ENCODE data around the gene CSNK2A1. TPM values are rescaled to one million over a fixed set of nuclear protein-coding genes. Genes with fewer than 3 reads are reported as not detected.
A peak's percentile ranks its signal among the peaks of the same experiment; 100 is the strongest.

The CSNK2A1 gene
- total RNA-seq, 1 experiment from 2014 or later: 229 TPM

DNA sequence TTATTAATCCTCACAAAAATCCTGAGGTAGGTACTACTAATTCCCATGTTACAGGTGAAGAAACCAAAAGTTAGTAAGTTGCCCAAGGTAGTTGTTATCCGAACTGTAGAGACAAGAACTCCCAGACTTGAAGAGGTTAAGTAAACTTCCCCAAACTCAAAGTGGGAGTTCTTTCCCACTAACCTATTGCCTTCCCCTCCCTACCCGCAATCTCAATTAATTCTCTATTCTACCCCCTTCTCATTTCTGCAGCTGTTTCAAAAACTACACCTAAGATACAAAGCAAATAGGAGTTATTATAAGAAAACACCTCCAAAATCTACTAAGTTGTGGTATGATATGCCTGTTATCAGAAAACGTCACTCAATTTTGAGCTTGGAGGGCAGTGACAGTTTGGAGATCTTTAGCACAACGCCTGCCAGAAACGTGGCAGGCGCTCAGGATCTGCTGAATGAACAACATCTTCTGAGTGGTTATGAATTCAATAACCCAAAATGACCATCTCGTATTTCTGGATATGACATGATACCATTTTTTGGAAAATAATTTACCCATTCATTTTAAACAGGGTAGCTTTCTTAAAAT lies 7.1 kb downstream of the CSNK2A1 start:
- no peak for DNase-seq
- peaks cover 9% of the 10 kb centered on the region; the same call in 1 of the 2 replicates for H3K4me1 ChIP-seq (ENCODE audit: insufficient read depth, low read length)
- no peak overlapping the region for H3K4ac ChIP-seq (ENCODE audit: low read depth, low read length)
- no peak overlapping the region for H3K27ac ChIP-seq (ENCODE audit: insufficient read length, low read depth, low read length)
- TF ChIP-seq, protein P1, sequence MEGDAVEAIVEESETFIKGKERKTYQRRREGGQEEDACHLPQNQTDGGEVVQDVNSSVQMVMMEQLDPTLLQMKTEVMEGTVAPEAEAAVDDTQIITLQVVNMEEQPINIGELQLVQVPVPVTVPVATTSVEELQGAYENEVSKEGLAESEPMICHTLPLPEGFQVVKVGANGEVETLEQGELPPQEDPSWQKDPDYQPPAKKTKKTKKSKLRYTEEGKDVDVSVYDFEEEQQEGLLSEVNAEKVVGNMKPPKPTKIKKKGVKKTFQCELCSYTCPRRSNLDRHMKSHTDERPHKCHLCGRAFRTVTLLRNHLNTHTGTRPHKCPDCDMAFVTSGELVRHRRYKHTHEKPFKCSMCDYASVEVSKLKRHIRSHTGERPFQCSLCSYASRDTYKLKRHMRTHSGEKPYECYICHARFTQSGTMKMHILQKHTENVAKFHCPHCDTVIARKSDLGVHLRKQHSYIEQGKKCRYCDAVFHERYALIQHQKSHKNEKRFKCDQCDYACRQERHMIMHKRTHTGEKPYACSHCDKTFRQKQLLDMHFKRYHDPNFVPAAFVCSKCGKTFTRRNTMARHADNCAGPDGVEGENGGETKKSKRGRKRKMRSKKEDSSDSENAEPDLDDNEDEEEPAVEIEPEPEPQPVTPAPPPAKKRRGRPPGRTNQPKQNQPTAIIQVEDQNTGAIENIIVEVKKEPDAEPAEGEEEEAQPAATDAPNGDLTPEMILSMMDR (conservative IDR thresholded peaks at IDR 0.05): no peak
- no peaks in the 10 kb centered on the region for H4K20me1 ChIP-seq (ENCODE audit: control insufficient read depth, insufficient read depth, insufficient read length)
- no peak overlapping the region for H2BK120ac ChIP-seq (ENCODE audit: low read depth, low read length, poor library complexity, severe bottlenecking)
- H3K23ac ChIP-seq (ENCODE audit: insufficient read length, low read depth, low read length): no peak overlapping the region
- no peak overlapping the region for H2BK15ac ChIP-seq (ENCODE audit: low read depth, low read length)
- no peak overlapping the region for H3K9ac ChIP-seq (ENCODE audit: extremely low read depth, insufficient read length, low read length)
- H3K4me2 ChIP-seq (ENCODE audit: insufficient read depth, insufficient read length, low read length): no peak overlapping the region
- H3K27me3 ChIP-seq (ENCODE audit: insufficient read depth, low read length): no peaks in the 10 kb centered on the region
- no peak overlapping the region for H2BK20ac ChIP-seq (ENCODE audit: low read depth, low read length, poor library complexity, severe bottlenecking)
- H4K8ac ChIP-seq (replicated peaks; ENCODE audit: insufficient read length, low read depth, low read length): no peak overlapping the region
- Mint-ChIP-seq H3K27ac (peak overlapping the region in 2 of 3 experiments; percentile 2 to 19; a peak in 1 of 7 replicates), H3K4me1 (peaks cover 76 to 77% of the 10 kb centered on the region in 2 experiments), H3K9me3 (no peaks in the 10 kb centered on the region; a peak in 1 of 5 replicates), H3K4me3 (no peak overlapping the region), H3K27me3 (ENCODE audit: low read depth) (no peaks in the 10 kb centered on the region), H3K36me3 (ENCODE audit: insufficient read depth in 1 of 3, low read depth in 3 of 3) (peaks cover 11 to 22% (median 16%) of the 10 kb centered on the region in 3 experiments; a peak in 6 of 7 replicates)
- H3K23me2 ChIP-seq (ENCODE audit: insufficient read length, low read depth, low read length, poor library complexity, severe bottlenecking): no peaks in the 10 kb centered on the region
- no peaks in the 10 kb centered on the region for H3K9me3 ChIP-seq (ENCODE audit: control insufficient read depth, low read depth, low read length)
- peaks cover 3% of the 10 kb centered on the region for H3K79me1 ChIP-seq (ENCODE audit: insufficient read depth, low read depth, low read length, poor library complexity, severe bottlenecking)
- no peak overlapping the region for H2AFZ ChIP-seq (ENCODE audit: low read length)
- no peak overlapping the region for H3K14ac ChIP-seq (ENCODE audit: insufficient read depth, low read length)
- H3K56ac ChIP-seq (ENCODE audit: insufficient read length, low read depth, low read length): no peak overlapping the region
- H3K79me2 ChIP-seq (ENCODE audit: insufficient read depth, low read length): peaks cover 80% of the 10 kb centered on the region
- H4K5ac ChIP-seq (ENCODE audit: insufficient read length, low read depth, low read length): no peak overlapping the region
- H2AK5ac ChIP-seq (ENCODE audit: insufficient read length, low read length): no peak overlapping the region
- H4K91ac ChIP-seq (ENCODE audit: insufficient read length, low read depth, low read length): no peak overlapping the region
- no peak overlapping the region for H3K18ac ChIP-seq (ENCODE audit: insufficient read length, low read depth, low read length)
- H3T11ph ChIP-seq (ENCODE audit: low read length): no peak overlapping the region
- WGBS (ENCODE audit: extremely low coverage, insufficient read length, low lambda C conversion rate): 100% methylated on average over 1 of the region's 7 CpGs
- no peak overlapping the region for H2BK12ac ChIP-seq (ENCODE audit: insufficient read length, low read depth, low read length)
- no peak overlapping the region for H2BK5ac ChIP-seq (ENCODE audit: insufficient read length, low read length)
